Stomach smooth muscle (tissue), 2 donors: ENCODE results near the gene TP53I11.
A peak's percentile ranks its signal among the peaks of the same experiment; 100 is the strongest.

ENCODE experiments used
- H3K27ac ChIP-seq: one replicate; pipeline ENCODE4 v1.7.0; 2013; ENCODE audit warnings: mild to moderate bottlenecking, low read length, inconsistent platforms
- H3K27me3 ChIP-seq, 2 donors: one replicate each; pipeline ENCODE4 v1.7.0; 2013; ENCODE audit warnings: low read length in 2 of 2; ENCODE audit not compliant: insufficient read depth in 2 of 2, control insufficient read depth in 1 of 2
- H3K36me3 ChIP-seq, 2 donors: one replicate each; pipeline ENCODE4 v1.7.0; 2013; ENCODE audit warnings: low read length in 2 of 2; ENCODE audit not compliant: control insufficient read depth in 2 of 2, insufficient read depth in 2 of 2
- H3K4me1 ChIP-seq: one replicate; pipeline ENCODE4 v1.7.0; 2013; ENCODE audit warnings: low read length; ENCODE audit not compliant: control insufficient read depth, insufficient read depth
- H3K4me3 ChIP-seq, 2 donors: one replicate each; pipeline ENCODE4 v1.7.0; 2013; ENCODE audit warnings: low read length in 2 of 2
- H3K9ac ChIP-seq, 2 donors: one replicate each; pipeline ENCODE4 v1.7.0; 2013; ENCODE audit warnings: low read length in 2 of 2, mild to moderate bottlenecking in 1 of 2
- H3K9me3 ChIP-seq, 2 donors: one replicate each; pipeline ENCODE4 v1.7.0; 2013; ENCODE audit warnings: low read length in 2 of 2; ENCODE audit not compliant: control insufficient read depth in 2 of 2
- donor health status: healthy.
- donor health status: Pancreatic carcinoma.

Gene TP53I11

GRCh38 chr11:44955015-44955738, 4.5 kb upstream of the TP53I11 start:
- Histone ChIP-seq H3K27ac (no peak overlapping the region), H3K9me3 (no peaks in the 10 kb centered on the region), H3K4me1 (peaks cover 19% of the 10 kb centered on the region), H3K27me3 (no peaks in the 10 kb centered on the region), H3K36me3 (no peaks in the 10 kb centered on the region), H3K4me3 (no peak overlapping the region), H3K9ac (no peak overlapping the region)

- Histone ChIP-seq H3K27ac (no peak overlapping the region), H3K9me3 (no peaks in the 10 kb centered on the region), H3K4me3 (no peak overlapping the region), H3K36me3 (no peaks in the 10 kb centered on the region), H3K27me3 (no peaks in the 10 kb centered on the region), H3K9ac (no peak overlapping the region), H3K4me1 (peaks cover 24% of the 10 kb centered on the region)
Measured at GRCh38 chr11:44954051-44954906, 3.6 kb upstream of the TP53I11 start.

GRCh38 chr11:44952500-44953260, 2.0 kb upstream of the TP53I11 start:
- Histone ChIP-seq H3K36me3 (no peaks in the 10 kb centered on the region), H3K27me3 (no peaks in the 10 kb centered on the region), H3K27ac (no peak overlapping the region), H3K9ac (no peak overlapping the region), H3K4me1 (peaks cover 28% of the 10 kb centered on the region), H3K9me3 (no peaks in the 10 kb centered on the region), H3K4me3 (no peak overlapping the region)

- H3K4me3 ChIP-seq = no peak overlapping the region
- no peaks in the 10 kb centered on the region for H3K9me3 ChIP-seq
- H3K36me3 ChIP-seq = no peaks in the 10 kb centered on the region
- no peak overlapping the region for H3K27ac ChIP-seq
- H3K27me3 ChIP-seq = no peaks in the 10 kb centered on the region
- peaks cover 23% of the 10 kb centered on the region for H3K4me1 ChIP-seq
- no peak overlapping the region for H3K9ac ChIP-seq
Measured at GRCh38 chr11:44952082-44952481, 1.4 kb upstream of the TP53I11 start.

DNA sequence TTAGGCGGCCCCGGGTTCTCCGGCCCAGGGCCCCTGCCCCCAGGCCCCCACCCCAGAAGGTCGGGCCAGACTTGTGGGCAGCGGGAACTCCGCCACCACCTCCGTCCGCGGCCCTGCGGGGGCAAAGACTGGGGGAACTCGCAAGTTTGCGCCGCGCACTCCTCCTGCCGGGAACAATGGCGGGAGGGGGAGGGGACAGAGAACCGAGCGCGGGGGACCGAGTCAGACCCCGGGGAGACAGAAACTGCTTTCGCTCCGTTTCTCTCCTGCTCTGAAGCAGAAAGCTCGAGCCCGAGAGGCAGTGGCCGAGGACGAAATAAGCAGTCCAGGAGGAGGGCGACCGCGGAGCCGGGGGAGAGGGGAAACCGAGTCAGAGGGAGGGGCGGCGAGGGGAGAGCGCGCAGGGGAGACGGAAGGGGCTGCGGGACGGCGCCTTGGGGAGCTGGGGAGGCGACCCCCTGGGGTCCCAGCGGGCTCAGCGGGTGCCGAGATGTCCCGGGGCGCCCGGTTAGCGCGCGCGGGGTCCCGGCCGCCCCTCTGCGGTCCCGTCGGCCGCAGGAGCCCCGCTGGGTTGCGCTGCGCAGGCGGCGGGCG, 555 bp downstream of the TP53I11 start:
- no peaks in the 10 kb centered on the region for H3K9me3 ChIP-seq
- no peak overlapping the region for H3K27ac ChIP-seq
- H3K4me1 ChIP-seq = peaks cover 12% of the 10 kb centered on the region
- no peaks in the 10 kb centered on the region for H3K36me3 ChIP-seq
- no peaks in the 10 kb centered on the region for H3K27me3 ChIP-seq
- H3K9ac ChIP-seq = peak overlapping the region; percentile 47 to 80
- peak overlapping the region; percentile 82 for H3K4me3 ChIP-seq

DNA sequence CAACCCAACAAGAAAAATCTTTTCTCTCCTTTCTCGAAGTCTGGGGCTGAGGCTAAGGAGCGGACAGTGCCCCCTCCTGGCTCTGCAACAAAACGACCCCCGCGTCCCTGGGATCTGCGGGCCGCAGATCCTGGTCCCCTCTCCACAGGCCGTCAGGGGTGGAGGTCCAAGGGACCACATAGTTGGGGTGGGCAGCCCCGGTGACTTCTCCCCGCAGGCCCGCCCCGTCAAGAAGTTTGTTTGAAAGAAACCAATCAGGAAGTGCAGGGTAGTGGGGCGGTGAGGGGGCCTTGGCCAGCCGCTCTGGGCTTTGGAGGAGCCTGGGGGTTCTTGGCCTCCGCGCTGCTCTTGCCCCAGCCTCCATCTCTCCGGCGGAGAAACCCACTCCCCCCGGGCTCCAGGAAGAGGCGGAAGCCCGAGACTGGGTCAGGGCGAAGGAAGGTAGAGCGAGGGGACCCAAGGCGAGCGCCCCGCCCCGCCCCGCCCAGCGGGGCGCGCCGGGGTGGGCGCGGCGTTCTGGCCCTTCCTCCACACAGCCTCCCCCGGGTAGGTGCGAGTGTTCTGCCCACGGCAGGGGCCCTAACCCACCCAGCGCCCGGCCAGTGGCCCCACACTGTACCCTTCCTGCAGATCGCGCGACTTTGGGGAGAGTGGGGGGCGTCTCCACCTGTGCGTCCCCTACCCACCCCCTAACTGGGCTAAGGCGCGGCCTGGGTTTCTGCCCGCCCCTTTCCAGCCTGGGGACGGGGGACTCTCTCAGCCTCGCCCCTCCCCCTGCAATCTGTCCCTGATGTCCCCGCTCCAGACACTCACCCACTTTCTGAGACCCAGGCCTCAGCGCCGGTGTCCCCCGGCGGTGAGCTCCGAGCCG, 1.3 kb downstream of the TP53I11 start:
- Histone ChIP-seq H3K27ac (no peak overlapping the region), H3K9ac (peak overlapping the region; percentile 13 to 80), H3K4me3 (peak overlapping the region; percentile 82)

DNA sequence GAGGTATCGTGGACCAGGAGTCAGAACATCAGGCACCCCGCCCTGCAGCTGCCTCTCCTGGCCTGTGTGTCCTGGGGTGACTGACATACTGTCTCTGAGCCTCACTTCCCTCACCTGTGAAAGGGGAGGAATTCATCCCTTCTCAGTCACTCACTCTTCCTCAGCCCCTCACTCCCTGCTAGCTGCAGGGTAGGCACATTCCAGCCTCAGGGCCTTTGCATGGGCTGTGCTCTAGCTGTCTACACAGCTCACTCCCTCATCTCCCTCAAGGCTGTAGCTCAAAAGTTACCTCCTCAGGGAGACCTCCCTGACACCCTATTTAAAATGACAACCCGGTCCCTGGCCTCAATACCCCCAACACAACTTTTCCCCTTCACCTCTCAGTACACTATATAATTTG, 2.5 kb downstream of the TP53I11 start:
- Histone ChIP-seq H3K4me3 (no peak overlapping the region), H3K9ac (no peak overlapping the region), H3K27ac (no peak overlapping the region), H3K36me3 (no peaks in the 10 kb centered on the region), H3K4me1 (peaks cover 15% of the 10 kb centered on the region), H3K9me3 (no peaks in the 10 kb centered on the region), H3K27me3 (no peaks in the 10 kb centered on the region)

More for the DNA sequence above, 1.3 kb downstream of the TP53I11 start:
- Histone ChIP-seq H3K9me3 (no peaks in the 10 kb centered on the region), H3K36me3 (no peaks in the 10 kb centered on the region), H3K27me3 (no peaks in the 10 kb centered on the region), H3K4me1 (peaks cover 11% of the 10 kb centered on the region)

DNA sequence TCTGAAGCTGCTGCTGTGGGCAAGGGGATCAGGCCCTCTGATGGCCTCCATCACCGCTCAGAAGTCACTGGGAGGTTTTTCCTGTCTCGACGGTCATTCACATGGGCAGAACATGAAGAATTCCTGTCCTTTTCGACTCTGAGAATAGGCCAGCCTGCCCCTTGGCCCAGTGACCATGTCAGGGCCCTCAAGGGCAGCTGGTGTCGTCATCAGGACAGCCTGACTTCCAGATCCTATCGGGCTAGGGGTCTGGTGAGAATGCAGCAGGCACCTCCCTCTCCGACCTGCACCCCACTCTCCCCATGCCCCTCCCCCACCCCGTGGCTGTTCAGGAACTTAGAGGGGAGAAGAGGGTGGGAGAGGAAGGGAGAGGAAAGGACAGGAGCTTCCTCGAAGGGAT, 3.6 kb downstream of the TP53I11 start:
- H3K27ac ChIP-seq = no peak overlapping the region
- H3K9ac ChIP-seq = no peak overlapping the region
- no peaks in the 10 kb centered on the region for H3K36me3 ChIP-seq
- H3K4me1 ChIP-seq = peaks cover 20% of the 10 kb centered on the region
- no peaks in the 10 kb centered on the region for H3K9me3 ChIP-seq
- H3K4me3 ChIP-seq = no peak overlapping the region
- H3K27me3 ChIP-seq = no peaks in the 10 kb centered on the region

GRCh38 chr11:44946263-44946662, 4.4 kb downstream of the TP53I11 start:
- Histone ChIP-seq H3K27ac (no peak overlapping the region), H3K36me3 (no peaks in the 10 kb centered on the region), H3K4me3 (no peak overlapping the region), H3K9me3 (no peaks in the 10 kb centered on the region), H3K4me1 (peaks cover 29% of the 10 kb centered on the region), H3K9ac (no peak overlapping the region), H3K27me3 (no peaks in the 10 kb centered on the region)

GRCh38 chr11:44945666-44946065, 5.0 kb downstream of the TP53I11 start:
- no peaks in the 10 kb centered on the region for H3K9me3 ChIP-seq
- H3K4me3 ChIP-seq = no peak overlapping the region
- H3K4me1 ChIP-seq = peaks cover 34% of the 10 kb centered on the region
- H3K36me3 ChIP-seq = no peaks in the 10 kb centered on the region
- no peaks in the 10 kb centered on the region for H3K27me3 ChIP-seq
- no peak overlapping the region for H3K27ac ChIP-seq
- no peak overlapping the region for H3K9ac ChIP-seq
